LNCaP clone FGC (cell line): ENCODE data around the gene IQSEC1.

Experiments used
- DNase-seq: peaks from one replicate; pipeline ENCODE4 v3.0.0-alpha.2; 2011; ENCODE audit warnings: low read depth
- H3K4me3 ChIP-seq: 2 replicates; pipeline ENCODE4 v1.5.1; 2011; ENCODE audit warnings: mild to moderate bottlenecking, low read depth, low read length, control low read depth
- CTCF ChIP-seq: IDR thresholded peaks from 2 replicates; pipeline ENCODE4 v1.5.1; 2012; ENCODE audit warnings: mild to moderate bottlenecking; ENCODE audit not compliant: control insufficient read depth, insufficient read depth; ENCODE audit errors: extremely low read depth

The IQSEC1 gene

GRCh38 chr3:12967606-12968351 is 105.5 kb downstream of the IQSEC1 start:
- TF ChIP-seq CTCF = no peak
- peak; percentile 26 for DNase-seq
- H3K4me3 ChIP-seq = peak overlapping the region; percentile 92

GRCh38 chr3:12966847-12967605 is 106.2 kb downstream of the IQSEC1 start:
- peak overlapping the region; percentile 92 for H3K4me3 ChIP-seq
- no peak for DNase-seq
- no peak for TF ChIP-seq CTCF

- peak overlapping the region; percentile 92 for H3K4me3 ChIP-seq
- DNase-seq = no peak
- TF ChIP-seq CTCF = no peak
Measured at GRCh38 chr3:12965999-12966846, 107.0 kb downstream of the IQSEC1 start.

GRCh38 chr3:12964711-12965612 is 108.3 kb downstream of the IQSEC1 start:
- H3K4me3 ChIP-seq = peak overlapping the region; percentile 26
- DNase-seq = peak; percentile 88
- TF ChIP-seq CTCF = no peak

GRCh38 chr3:12963922-12964701 is 109.1 kb downstream of the IQSEC1 start:
- no peak for DNase-seq
- no peak for TF ChIP-seq CTCF
- H3K4me3 ChIP-seq = peak overlapping the region; percentile 12; the same call in 1 of the 2 replicates
